H9 (cell line): ENCODE results near the gene ANKRD13D. TPM values are rescaled to one million over a fixed set of nuclear protein-coding genes. Genes with fewer than 3 reads are reported as not detected.

Experiments used
- DNase-seq: peaks from one replicate; pipeline ENCODE4 v3.0.0-alpha.2; 2017
- H2AFZ ChIP-seq: one replicate; pipeline ENCODE4 v1.6.1; 2013; ENCODE audit warnings: mild to moderate bottlenecking, low read length, control low read depth, moderate library complexity
- H2AK5ac ChIP-seq: 2 replicates; pipeline ENCODE4 v1.6.1; 2013; ENCODE audit warnings: low read length, control low read depth, mixed read lengths; ENCODE audit not compliant: insufficient read length
- H2BK120ac ChIP-seq: one replicate; pipeline ENCODE4 v1.6.1; 2013; ENCODE audit warnings: low read depth, mild to moderate bottlenecking, low read length, control low read depth, inconsistent platforms; ENCODE audit not compliant: poor library complexity, severe bottlenecking
- H2BK12ac ChIP-seq: 2 replicates; pipeline ENCODE4 v1.6.1; 2013; ENCODE audit warnings: low read length, control low read depth, mixed read lengths, low read depth; ENCODE audit not compliant: insufficient read length
- H2BK15ac ChIP-seq: 2 replicates; pipeline ENCODE4 v1.6.1; 2013; ENCODE audit warnings: low read depth, low read length, control low read depth
- H2BK20ac ChIP-seq: one replicate; pipeline ENCODE4 v1.6.1; 2013; ENCODE audit warnings: low read depth, mild to moderate bottlenecking, low read length, control low read depth, inconsistent platforms; ENCODE audit not compliant: poor library complexity, severe bottlenecking
- H2BK5ac ChIP-seq: 2 replicates; pipeline ENCODE4 v1.6.1; 2013; ENCODE audit warnings: low read length, control low read depth, mixed read lengths; ENCODE audit not compliant: insufficient read length
- H3K14ac ChIP-seq: 2 replicates; pipeline ENCODE4 v1.6.1; 2013; ENCODE audit warnings: low read length, control low read depth; ENCODE audit not compliant: insufficient read depth
- H3K18ac ChIP-seq: 2 replicates; pipeline ENCODE4 v1.6.1; 2013; ENCODE audit warnings: low read depth, mild to moderate bottlenecking, mixed read lengths, low read length, control low read depth; ENCODE audit not compliant: insufficient read length
- H3K23ac ChIP-seq: 2 replicates; pipeline ENCODE4 v1.6.1; 2013; ENCODE audit warnings: low read length, control low read depth, mixed read lengths, low read depth; ENCODE audit not compliant: insufficient read length
- H3K23me2 ChIP-seq: 2 replicates; pipeline ENCODE4 v1.6.1; 2013; ENCODE audit warnings: low read depth, mild to moderate bottlenecking, mixed read lengths, low read length, control low read depth; ENCODE audit not compliant: insufficient read length, poor library complexity, severe bottlenecking
- H3K27ac ChIP-seq: 2 replicates; pipeline ENCODE4 v1.5.1; 2013; ENCODE audit warnings: low read length, control low read depth, mixed read lengths, low read depth; ENCODE audit not compliant: insufficient read length
- H3K27me3 ChIP-seq: 2 replicates; pipeline ENCODE4 v1.6.1; 2013; ENCODE audit warnings: low read length, control low read depth, inconsistent platforms; ENCODE audit not compliant: insufficient read depth
- H3K4ac ChIP-seq: 2 replicates; pipeline ENCODE4 v1.6.1; 2013; ENCODE audit warnings: low read depth, mild to moderate bottlenecking, control low read depth, inconsistent platforms, low read length, moderate library complexity
- H3K4me1 ChIP-seq: 2 replicates; pipeline ENCODE4 v1.6.1; 2013; ENCODE audit warnings: low read length, control low read depth, inconsistent platforms; ENCODE audit not compliant: insufficient read depth
- H3K4me2 ChIP-seq: 2 replicates; pipeline ENCODE4 v1.6.1; 2013; ENCODE audit warnings: low read length, control low read depth, mixed read lengths; ENCODE audit not compliant: insufficient read length, insufficient read depth
- H3K56ac ChIP-seq: 2 replicates; pipeline ENCODE4 v1.6.1; 2013; ENCODE audit warnings: low read depth, mild to moderate bottlenecking, mixed read lengths, low read length, control low read depth; ENCODE audit not compliant: insufficient read length
- H3K79me1 ChIP-seq: 2 replicates; pipeline ENCODE4 v1.6.1; 2013; ENCODE audit warnings: low read depth, mild to moderate bottlenecking, moderate library complexity, low read length, control low read depth, inconsistent platforms; ENCODE audit not compliant: insufficient read depth, poor library complexity, severe bottlenecking
- H3K79me2 ChIP-seq: 2 replicates; pipeline ENCODE4 v1.6.1; 2013; ENCODE audit warnings: low read length, control low read depth, inconsistent platforms; ENCODE audit not compliant: insufficient read depth
- H3K9ac ChIP-seq: 2 replicates; pipeline ENCODE4 v1.6.1; 2013; ENCODE audit warnings: low read length, control low read depth, mixed read lengths; ENCODE audit not compliant: insufficient read length; ENCODE audit errors: extremely low read depth
- H3K9me3 ChIP-seq: one replicate; pipeline ENCODE4 v1.6.1; 2013; ENCODE audit warnings: low read depth, low read length, inconsistent platforms; ENCODE audit not compliant: control insufficient read depth
- H3T11ph ChIP-seq: one replicate; pipeline ENCODE4 v1.6.1; 2013; ENCODE audit warnings: mild to moderate bottlenecking, low read length, control low read depth, inconsistent platforms
- H4K20me1 ChIP-seq: one replicate; pipeline ENCODE4 v1.6.1; 2013; ENCODE audit not compliant: control insufficient read depth, insufficient read length, insufficient read depth
- H4K5ac ChIP-seq: 2 replicates; pipeline ENCODE4 v1.6.1; 2013; ENCODE audit warnings: low read depth, mild to moderate bottlenecking, mixed read lengths, low read length, control low read depth; ENCODE audit not compliant: insufficient read length
- H4K8ac ChIP-seq: replicated peaks from 2 replicates; pipeline ENCODE4 v1.6.1; 2013; ENCODE audit warnings: low read length, control low read depth, mixed read lengths, low read depth; ENCODE audit not compliant: insufficient read length
- H4K91ac ChIP-seq: 2 replicates; pipeline ENCODE4 v1.6.1; 2013; ENCODE audit warnings: low read depth, mild to moderate bottlenecking, moderate library complexity, mixed read lengths, low read length, control low read depth; ENCODE audit not compliant: insufficient read length
- H3K27ac Mint-ChIP-seq, 3 experiments: 2 replicates in 2 of 3; 3 replicates in 1 of 3; pipeline ENCODE4 v1.8.0; 2020 to 2021; ENCODE audit warnings: mixed read lengths in 3 of 3, mild to moderate bottlenecking in 1 of 3, moderate library complexity in 1 of 3
- H3K27me3 Mint-ChIP-seq: 2 replicates; pipeline ENCODE4 v1.8.0; 2021; ENCODE audit warnings: low read depth, mild to moderate bottlenecking, moderate library complexity, mixed read lengths
- H3K36me3 Mint-ChIP-seq, 3 experiments: 2 replicates in 2 of 3; 3 replicates in 1 of 3; pipeline ENCODE4 v1.8.0; 2020 to 2021; ENCODE audit warnings: low read depth in 3 of 3, mixed read lengths in 3 of 3; ENCODE audit not compliant: insufficient read depth in 1 of 3
- H3K4me1 Mint-ChIP-seq, 2 experiments: 2 replicates each; pipeline ENCODE4 v1.8.0; 2020; ENCODE audit warnings: mixed read lengths in 2 of 2
- H3K4me3 Mint-ChIP-seq, 2 experiments: 2 replicates in 1 of 2; 3 replicates in 1 of 2; pipeline ENCODE4 v1.8.0; 2020 to 2021; ENCODE audit warnings: mild to moderate bottlenecking in 2 of 2, mixed read lengths in 2 of 2, moderate library complexity in 1 of 2
- H3K9me3 Mint-ChIP-seq, 2 experiments: 2 replicates in 1 of 2; 3 replicates in 1 of 2; pipeline ENCODE4 v1.8.0; 2020; ENCODE audit warnings: mild to moderate bottlenecking in 2 of 2, mixed read lengths in 2 of 2, moderate library complexity in 1 of 2
- WGBS: extraction: QIAGEN DNeasy Blood & Tissue Kit; methylation state at CpG from one replicate; pipeline ENCODE4 v1.1.7; 2013; ENCODE audit warnings: missing lambda C conversion rate, low lambda C conversion rate, mixed read lengths; ENCODE audit not compliant: insufficient read length; ENCODE audit errors: extremely low coverage; 5-methylcytosine and 5-hydroxymethylcytosine counted together
- total RNA-seq: library from RNA; stranded (reverse); gene quantifications from 2 replicates; pipeline ENCODE4 v1.2.1, GENCODE V29; 2021
- TF ChIP-seq, protein P1 (sequence below): fragments of 200-600 bp; sonication (generic); conservative IDR thresholded peaks from 3 replicates; pipeline ENCODE4 v1.8.0; 2021; ENCODE audit warnings: antibody characterized with exemption, mild to moderate bottlenecking

Gene ANKRD13D
- total RNA-seq, 1 experiment from 2014 or later, result 42.1 TPM

- Histone ChIP-seq H3K4me2 (no peak overlapping the region), H2BK15ac (no peak overlapping the region), H3K56ac (no peak overlapping the region), H3K79me1 (peaks cover under 1% of the 10 kb centered on the region), H2BK20ac (no peak overlapping the region), H3K4ac (no peak overlapping the region), H2BK12ac (no peak overlapping the region), H4K8ac (no peak overlapping the region), H2AK5ac (no peak overlapping the region), H3K18ac (no peak overlapping the region), H2AFZ (no peak overlapping the region), H2BK120ac (no peak overlapping the region), H3K27ac (no peak overlapping the region), H3K14ac (no peak overlapping the region), H4K91ac (no peak overlapping the region), H4K5ac (no peak overlapping the region), H3K9ac (no peak overlapping the region), H3K4me1 (no peaks in the 10 kb centered on the region), H3T11ph (no peak overlapping the region), H3K79me2 (no peaks in the 10 kb centered on the region), H3K27me3 (no peaks in the 10 kb centered on the region), H2BK5ac (no peak overlapping the region), H3K9me3 (no peaks in the 10 kb centered on the region), H3K23ac (no peak overlapping the region), H3K23me2 (no peaks in the 10 kb centered on the region), H4K20me1 (no peaks in the 10 kb centered on the region)
- Mint-ChIP-seq H3K4me3 (no peak overlapping the region), H3K27me3 (no peaks in the 10 kb centered on the region), H3K4me1 (peaks cover 0 to 2% of the 10 kb centered on the region in 2 experiments; a peak in 1 of 4 replicates), H3K36me3 (peaks cover 68 to 99% (median 89%) of the 10 kb centered on the region in 3 experiments), H3K27ac (no peak overlapping the region), H3K9me3 (no peaks in the 10 kb centered on the region)
- WGBS, result no CpG with 5 or more reads among the region's 5 CpGs
- no peak for DNase-seq
- TF ChIP-seq, protein P1, sequence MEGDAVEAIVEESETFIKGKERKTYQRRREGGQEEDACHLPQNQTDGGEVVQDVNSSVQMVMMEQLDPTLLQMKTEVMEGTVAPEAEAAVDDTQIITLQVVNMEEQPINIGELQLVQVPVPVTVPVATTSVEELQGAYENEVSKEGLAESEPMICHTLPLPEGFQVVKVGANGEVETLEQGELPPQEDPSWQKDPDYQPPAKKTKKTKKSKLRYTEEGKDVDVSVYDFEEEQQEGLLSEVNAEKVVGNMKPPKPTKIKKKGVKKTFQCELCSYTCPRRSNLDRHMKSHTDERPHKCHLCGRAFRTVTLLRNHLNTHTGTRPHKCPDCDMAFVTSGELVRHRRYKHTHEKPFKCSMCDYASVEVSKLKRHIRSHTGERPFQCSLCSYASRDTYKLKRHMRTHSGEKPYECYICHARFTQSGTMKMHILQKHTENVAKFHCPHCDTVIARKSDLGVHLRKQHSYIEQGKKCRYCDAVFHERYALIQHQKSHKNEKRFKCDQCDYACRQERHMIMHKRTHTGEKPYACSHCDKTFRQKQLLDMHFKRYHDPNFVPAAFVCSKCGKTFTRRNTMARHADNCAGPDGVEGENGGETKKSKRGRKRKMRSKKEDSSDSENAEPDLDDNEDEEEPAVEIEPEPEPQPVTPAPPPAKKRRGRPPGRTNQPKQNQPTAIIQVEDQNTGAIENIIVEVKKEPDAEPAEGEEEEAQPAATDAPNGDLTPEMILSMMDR, result no peak
These were observed 41.1 kb upstream of the ANKRD13D start for GRCh38 chr11:67247946-67248550.
